Activated T-cell treated with anti-CD3 and anti-CD28 coated beads, Interleukin-2, amount 50 U/mL, for 72 hours (primary cell): Measurements from ENCODE around the gene HOXC6. TPM values are rescaled to one million over a fixed set of nuclear protein-coding genes. Genes with fewer than 3 reads are reported as not detected.
A peak's percentile ranks its signal among the peaks of the same experiment; 100 is the strongest.

Source experiments
- ATAC-seq, 2 donors: fragments of 150-1000 bp; cut with Tn5 transposase; replicated peaks in 1 of 2; 2 replicates each; pipeline ENCODE4 v1.10.0; 2021; ENCODE audit warnings: moderate library complexity in 2 of 2, mild to moderate bottlenecking in 1 of 2
- DNase-seq, 2 donors: peaks; one replicate each; pipeline ENCODE4 v3.0.0; 2021 to 2022; ENCODE audit warnings: mixed read lengths in 1 of 2
- H3K27ac Mint-ChIP-seq: one replicate; pipeline ENCODE4 v1.8.0; 2022; ENCODE audit warnings: mild to moderate bottlenecking, moderate library complexity, mixed read lengths
- H3K27me3 Mint-ChIP-seq: one replicate; pipeline ENCODE4 v1.8.0; 2022; ENCODE audit warnings: low read depth, mixed read lengths
- H3K36me3 Mint-ChIP-seq, 2 donors: one replicate each; pipeline ENCODE4 v1.8.0; 2022; ENCODE audit warnings: mixed read lengths in 2 of 2, mild to moderate bottlenecking in 1 of 2; ENCODE audit not compliant: insufficient read depth in 2 of 2
- H3K4me1 Mint-ChIP-seq: one replicate; pipeline ENCODE4 v1.8.0; 2022; ENCODE audit warnings: low read depth, mixed read lengths
- H3K4me3 Mint-ChIP-seq, 2 donors: one replicate each; pipeline ENCODE4 v1.8.0; 2022; ENCODE audit warnings: mild to moderate bottlenecking in 2 of 2, mixed read lengths in 2 of 2, moderate library complexity in 2 of 2
- H3K9me3 Mint-ChIP-seq, 2 donors: one replicate each; pipeline ENCODE4 v1.8.0; 2022; ENCODE audit warnings: mixed read lengths in 2 of 2
- total RNA-seq, 2 donors: library from RNA; stranded (reverse); gene quantifications; one replicate each; pipeline ENCODE4 v1.2.3, GENCODE V29; 2022

Gene HOXC6
- total RNA-seq, 2 donors from 2014 or later: not detected

GRCh38 chr12:54045401-54045800 is 17.2 kb downstream of the HOXC6 start:
- no peak for ATAC-seq
- no peak for DNase-seq
- Mint-ChIP-seq H3K27me3 (peaks cover 97% of the 10 kb centered on the region), H3K27ac (no peak overlapping the region), H3K4me1 (peaks cover 12% of the 10 kb centered on the region), H3K4me3 (no peak overlapping the region), H3K36me3 (no peaks in the 10 kb centered on the region), H3K9me3 (no peaks in the 10 kb centered on the region)

DNA sequence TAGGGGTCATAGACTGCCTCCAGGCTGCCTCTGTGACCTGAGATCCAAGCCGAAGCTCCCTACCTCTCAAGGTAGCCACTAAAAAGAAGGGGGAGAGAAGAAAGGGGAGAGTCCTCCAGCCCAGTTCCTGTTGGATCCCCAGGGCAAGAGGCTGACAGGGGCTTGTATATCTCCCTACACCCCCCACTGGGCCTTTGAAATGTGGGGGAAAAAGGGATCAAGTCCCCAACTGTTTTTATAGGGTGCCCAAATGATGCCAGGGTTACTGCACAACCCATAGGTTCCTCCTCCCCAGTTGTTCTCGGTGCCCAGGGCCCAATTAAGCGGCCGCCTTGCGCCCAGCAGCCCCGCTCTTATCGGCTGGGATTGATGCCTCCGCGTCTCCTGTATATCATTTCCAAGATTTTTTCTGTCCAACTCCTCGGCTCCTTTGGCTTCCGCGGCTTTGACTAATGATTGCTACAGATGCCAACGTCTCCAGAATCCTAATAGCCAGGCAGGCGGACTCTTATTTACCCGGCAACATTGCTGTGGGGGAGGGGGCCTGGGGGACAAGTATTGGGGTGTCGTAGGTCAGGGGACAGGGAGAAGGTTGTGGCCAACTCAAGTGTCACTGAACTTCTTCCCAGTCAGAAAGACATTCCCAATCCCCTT is 17.8 kb downstream of the HOXC6 start:
- no peaks in the 10 kb centered on the region for H3K36me3 Mint-ChIP-seq
- no peak for ATAC-seq
- no peak for DNase-seq
- peaks cover 17% of the 10 kb centered on the region for H3K4me1 Mint-ChIP-seq
- H3K9me3 Mint-ChIP-seq: no peaks in the 10 kb centered on the region
- no peak overlapping the region for H3K27ac Mint-ChIP-seq
- H3K27me3 Mint-ChIP-seq: peaks cover 98% of the 10 kb centered on the region
- no peak overlapping the region for H3K4me3 Mint-ChIP-seq

GRCh38 chr12:54046809-54047159 is 18.5 kb downstream of the HOXC6 start:
- H3K9me3 Mint-ChIP-seq: no peaks in the 10 kb centered on the region
- H3K27ac Mint-ChIP-seq: no peak overlapping the region
- H3K4me1 Mint-ChIP-seq: peaks cover 25% of the 10 kb centered on the region
- peak overlapping the region; percentile 63 to 65 for H3K4me3 Mint-ChIP-seq
- H3K36me3 Mint-ChIP-seq: no peaks in the 10 kb centered on the region
- DNase-seq (no peak), ATAC-seq (no peak)
- peaks cover 100% of the 10 kb centered on the region for H3K27me3 Mint-ChIP-seq

GRCh38 chr12:54047160-54047963 is 19.1 kb downstream of the HOXC6 start:
- ATAC-seq: no peak
- Mint-ChIP-seq H3K27ac (no peak overlapping the region), H3K4me3 (peak overlapping the region; percentile 63 to 65), H3K4me1 (peaks cover 30% of the 10 kb centered on the region), H3K9me3 (no peaks in the 10 kb centered on the region), H3K27me3 (peaks cover 100% of the 10 kb centered on the region), H3K36me3 (no peaks in the 10 kb centered on the region)
- DNase-seq: no peak

- Mint-ChIP-seq H3K27ac (no peak overlapping the region), H3K9me3 (no peaks in the 10 kb centered on the region), H3K27me3 (peaks cover 100% of the 10 kb centered on the region), H3K4me1 (peaks cover 36% of the 10 kb centered on the region), H3K36me3 (no peaks in the 10 kb centered on the region), H3K4me3 (peak overlapping the region; percentile 44 to 49)
- DNase-seq (no peak), ATAC-seq (no peak)
Observed at GRCh38 chr12:54047964-54048303, 19.7 kb downstream of the HOXC6 start.

GRCh38 chr12:54048406-54049093 is 20.3 kb downstream of the HOXC6 start:
- ATAC-seq (no peak), DNase-seq (no peak)
- Mint-ChIP-seq H3K36me3 (no peaks in the 10 kb centered on the region), H3K27me3 (peaks cover 96% of the 10 kb centered on the region), H3K4me1 (peaks cover 39% of the 10 kb centered on the region), H3K4me3 (no peak overlapping the region), H3K27ac (no peak overlapping the region), H3K9me3 (no peaks in the 10 kb centered on the region)

- H3K9me3 Mint-ChIP-seq: no peaks in the 10 kb centered on the region
- no peak for DNase-seq
- H3K4me1 Mint-ChIP-seq: peaks cover 39% of the 10 kb centered on the region
- peaks cover 96% of the 10 kb centered on the region for H3K27me3 Mint-ChIP-seq
- no peak overlapping the region for H3K4me3 Mint-ChIP-seq
- no peak overlapping the region for H3K27ac Mint-ChIP-seq
- ATAC-seq: no peak
- H3K36me3 Mint-ChIP-seq: no peaks in the 10 kb centered on the region
Observed at GRCh38 chr12:54049108-54049507, 20.9 kb downstream of the HOXC6 start.

DNA sequence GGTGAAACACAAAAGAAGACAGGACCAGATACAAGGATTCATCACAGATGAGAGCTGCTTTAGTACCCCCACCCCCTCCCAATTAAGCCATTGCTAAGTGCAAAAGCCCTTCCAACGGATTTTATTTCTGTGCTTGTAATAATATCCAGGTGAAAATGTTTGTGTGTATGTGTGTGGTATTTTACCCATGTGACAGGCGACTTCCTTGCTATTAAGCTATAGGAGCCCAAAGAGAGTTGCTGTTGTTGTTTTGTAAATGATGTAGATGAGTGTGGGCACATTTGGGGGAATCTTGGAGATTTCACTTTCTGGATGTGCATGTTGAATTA is 22.2 kb downstream of the HOXC6 start:
- DNase-seq: no peak
- Mint-ChIP-seq H3K36me3 (peaks cover 0 to 2% of the 10 kb centered on the region in 2 donors), H3K27ac (peak overlapping the region; percentile 17), H3K9me3 (no peaks in the 10 kb centered on the region), H3K27me3 (peaks cover 96% of the 10 kb centered on the region), H3K4me3 (peak overlapping the region; percentile 46 to 61), H3K4me1 (peaks cover 46% of the 10 kb centered on the region)
- ATAC-seq: no peak

- H3K4me1 Mint-ChIP-seq: peaks cover 46% of the 10 kb centered on the region
- H3K4me3 Mint-ChIP-seq: no peak overlapping the region
- H3K27me3 Mint-ChIP-seq: peaks cover 96% of the 10 kb centered on the region
- ATAC-seq: no peak
- no peak overlapping the region for H3K27ac Mint-ChIP-seq
- no peak for DNase-seq
- H3K9me3 Mint-ChIP-seq: no peaks in the 10 kb centered on the region
- H3K36me3 Mint-ChIP-seq: peaks cover 0 to 2% of the 10 kb centered on the region in 2 donors
Observed at GRCh38 chr12:54051026-54051842, 23.0 kb downstream of the HOXC6 start.

DNA sequence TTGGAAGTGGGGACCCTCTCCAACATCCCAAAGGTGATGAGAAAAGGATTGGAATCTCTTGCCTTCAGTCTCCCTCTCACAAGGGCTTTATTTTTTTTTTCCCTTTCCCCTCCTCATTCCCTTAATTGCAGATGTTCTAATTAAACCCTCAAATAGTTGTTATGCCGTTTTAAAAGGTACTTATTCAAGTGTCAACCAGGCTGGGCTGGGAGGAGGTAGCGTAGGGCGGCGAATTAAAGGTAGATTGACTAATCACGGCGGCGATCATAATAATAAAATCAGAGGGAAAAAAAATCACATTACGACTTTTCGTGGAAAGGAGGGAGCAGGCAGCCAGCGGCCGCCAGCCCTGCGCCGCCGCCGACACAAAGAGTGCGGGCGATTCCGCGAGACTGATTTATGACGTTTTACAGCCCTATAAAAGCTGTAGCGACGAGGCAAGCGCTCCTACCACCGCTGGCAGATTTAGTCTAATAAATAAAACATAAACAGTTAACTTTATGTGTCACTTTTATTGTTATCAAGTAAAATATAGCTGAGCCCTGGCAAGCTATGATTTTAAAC is 23.7 kb downstream of the HOXC6 start:
- no peaks in the 10 kb centered on the region for H3K9me3 Mint-ChIP-seq

GRCh38 chr12:54052438-54053002 is 24.3 kb downstream of the HOXC6 start:
- DNase-seq (no peak), ATAC-seq (peak; percentile 12 to 22)
- peaks cover 0 to 2% of the 10 kb centered on the region in 2 donors for H3K36me3 Mint-ChIP-seq
- no peak overlapping the region for H3K27ac Mint-ChIP-seq
- H3K27me3 Mint-ChIP-seq: peaks cover 92% of the 10 kb centered on the region
- H3K9me3 Mint-ChIP-seq: no peaks in the 10 kb centered on the region
- H3K4me3 Mint-ChIP-seq: peak overlapping the region; percentile 74
- H3K4me1 Mint-ChIP-seq: peaks cover 40% of the 10 kb centered on the region

More for the DNA sequence above, 23.7 kb downstream of the HOXC6 start:
- H3K27me3 Mint-ChIP-seq: peaks cover 92% of the 10 kb centered on the region
- H3K36me3 Mint-ChIP-seq: peaks cover 0 to 2% of the 10 kb centered on the region in 2 donors
- no peak overlapping the region for H3K27ac Mint-ChIP-seq
- DNase-seq (no peak), ATAC-seq (no peak)
- peaks cover 43% of the 10 kb centered on the region for H3K4me1 Mint-ChIP-seq
- peak overlapping the region; percentile 2 to 74 for H3K4me3 Mint-ChIP-seq

- Mint-ChIP-seq H3K27ac (no peak overlapping the region), H3K4me1 (peaks cover 40% of the 10 kb centered on the region), H3K27me3 (peaks cover 92% of the 10 kb centered on the region), H3K9me3 (no peaks in the 10 kb centered on the region), H3K36me3 (peaks cover 0 to 2% of the 10 kb centered on the region in 2 donors), H3K4me3 (peak overlapping the region; percentile 74)
- ATAC-seq: peak; percentile 55 to 75
- DNase-seq: peak in 1 of 2 donors; percentile 23
Observed at GRCh38 chr12:54053003-54053750, 24.9 kb downstream of the HOXC6 start.
